IMR-90 (cell line): ENCODE results near the gene ICAM4. TPM values are rescaled to one million over a fixed set of nuclear protein-coding genes. Genes with fewer than 3 reads are reported as not detected.

Experiments used
- ATAC-seq: fragments of 200-7000 bp; cut with Tn5 transposase; 2 replicates; pipeline ENCODE4 v1.9.1; 2020; ENCODE audit warnings: low read depth, mild to moderate bottlenecking, moderate library complexity
- BruUV-seq: library from RNA; stranded (reverse); fragments of 400-500 nt; replicated peaks from 2 replicates; lab custom pipeline; 2021; lab: Mats Ljungman, UMichigan
- CTCF ChIA-PET: fragments of 300-600 bp; formaldehyde crosslinking; extraction: SDS; loops from one replicate; lab custom pipeline; 2021; ENCODE audit warnings: antibody characterized with exemption; lab: Yijun Ruan, JAX
- POLR2A ChIA-PET: fragments of 300-600 bp; sonication (Branson Sonifier 250); formaldehyde crosslinking; loops from one replicate; lab custom pipeline; 2022; ENCODE audit warnings: antibody characterized with exemption; ENCODE audit not compliant: unreplicated experiment; lab: Charles Lee
- DNase-seq: peaks from one replicate; pipeline ENCODE4 v3.0.0; 2013
- H2AFZ ChIP-seq: replicated peaks from 2 replicates; pipeline ENCODE3; 2013; ENCODE audit warnings: low read length, mild to moderate bottlenecking; ENCODE audit not compliant: poor library complexity
- H2AK5ac ChIP-seq: 2 replicates; pipeline ENCODE4 v1.6.1; 2013; ENCODE audit warnings: low read depth, low read length, inconsistent platforms
- H2AK9ac ChIP-seq: replicated peaks from 2 replicates; pipeline ENCODE3; 2013; ENCODE audit warnings: mild to moderate bottlenecking, low read depth, low read length, moderate library complexity; ENCODE audit not compliant: poor library complexity
- H2BK120ac ChIP-seq: 2 replicates; pipeline ENCODE4 v1.6.1; 2013; ENCODE audit warnings: low read depth, low read length, inconsistent platforms
- H2BK15ac ChIP-seq: 3 replicates; pipeline ENCODE4 v1.6.1; 2013; ENCODE audit warnings: low read depth, low read length, inconsistent platforms
- H2BK20ac ChIP-seq: 2 replicates; pipeline ENCODE4 v1.6.1; 2013; ENCODE audit warnings: low read depth, mild to moderate bottlenecking, inconsistent platforms, low read length, moderate library complexity
- H2BK5ac ChIP-seq: 2 replicates; pipeline ENCODE4 v1.6.1; 2013; ENCODE audit warnings: mild to moderate bottlenecking, low read depth, low read length, inconsistent platforms; ENCODE audit not compliant: poor library complexity, severe bottlenecking
- H3K14ac ChIP-seq: replicated peaks from 2 replicates; pipeline ENCODE4 v1.6.1; 2013; ENCODE audit warnings: low read depth, low read length, inconsistent platforms
- H3K18ac ChIP-seq: 2 replicates; pipeline ENCODE4 v1.6.1; 2013; ENCODE audit warnings: low read depth, low read length, control low read depth
- H3K23ac ChIP-seq: 2 replicates; pipeline ENCODE4 v1.6.1; 2013; ENCODE audit warnings: low read depth, low read length, inconsistent platforms
- H3K27ac ChIP-seq: 2 replicates; pipeline ENCODE4 v1.5.1; 2013; ENCODE audit warnings: mild to moderate bottlenecking, control low read depth, low read length; ENCODE audit not compliant: insufficient read depth
- H3K27me3 ChIP-seq: 2 replicates; pipeline ENCODE4 v1.6.1; 2013; ENCODE audit warnings: low read length; ENCODE audit not compliant: control insufficient read depth, insufficient read depth
- H3K36me3 ChIP-seq: 2 replicates; pipeline ENCODE4 v1.6.1; 2013; ENCODE audit warnings: low read length, mixed read lengths; ENCODE audit not compliant: control insufficient read depth, insufficient read depth
- H3K4ac ChIP-seq: 2 replicates; pipeline ENCODE4 v1.6.1; 2013; ENCODE audit warnings: low read depth, low read length, inconsistent platforms
- H3K4me1 ChIP-seq: 2 replicates; pipeline ENCODE4 v1.6.1; 2013; ENCODE audit warnings: low read length, mixed read lengths; ENCODE audit not compliant: control insufficient read depth, insufficient read depth
- H3K4me2 ChIP-seq: 2 replicates; pipeline ENCODE4 v1.6.1; 2013; ENCODE audit warnings: low read depth, mild to moderate bottlenecking, control low read depth, low read length, moderate library complexity
- H3K4me3 ChIP-seq: 2 replicates; pipeline ENCODE4 v1.5.1; 2013; ENCODE audit warnings: low read depth, mild to moderate bottlenecking, control low read depth, low read length, moderate library complexity; ENCODE audit not compliant: insufficient read depth
- H3K56ac ChIP-seq: 2 replicates; pipeline ENCODE4 v1.6.1; 2013; ENCODE audit warnings: low read length, inconsistent platforms; ENCODE audit not compliant: insufficient read depth; ENCODE audit errors: extremely low read depth
- H3K79me1 ChIP-seq, 2 experiments: 2 replicates each; pipeline ENCODE4 v1.6.1; 2013; ENCODE audit warnings: low read length in 2 of 2, inconsistent platforms in 1 of 2, low read depth in 1 of 2
- H3K9ac ChIP-seq: 2 replicates; pipeline ENCODE4 v1.6.1; 2013; ENCODE audit warnings: low read depth, low read length, control low read depth
- H3K9me1 ChIP-seq: 2 replicates; pipeline ENCODE4 v1.6.1; 2013; ENCODE audit warnings: low read length, inconsistent platforms; ENCODE audit not compliant: insufficient read depth
- H3K9me3 ChIP-seq: 2 replicates; pipeline ENCODE4 v1.6.1; 2013; ENCODE audit warnings: low read length; ENCODE audit not compliant: control insufficient read depth, insufficient read depth
- H4K20me1 ChIP-seq: 2 replicates; pipeline ENCODE4 v1.6.1; 2013; ENCODE audit warnings: low read length, inconsistent platforms; ENCODE audit not compliant: insufficient read depth
- H4K5ac ChIP-seq: 2 replicates; pipeline ENCODE4 v1.6.1; 2013; ENCODE audit warnings: mild to moderate bottlenecking, low read depth, low read length, control low read depth
- H4K8ac ChIP-seq, 2 experiments: 2 replicates each; pipeline ENCODE4 v1.6.1; 2013; ENCODE audit warnings: low read depth in 2 of 2, low read length in 2 of 2, control low read depth in 1 of 2, inconsistent platforms in 1 of 2
- H4K91ac ChIP-seq: 2 replicates; pipeline ENCODE4 v1.6.1; 2013; ENCODE audit warnings: low read depth, low read length, inconsistent platforms; ENCODE audit not compliant: insufficient read depth
- CHD1 ChIP-seq: IDR thresholded peaks from 2 replicates; pipeline ENCODE4 v1.6.1; 2012; ENCODE audit warnings: low read depth, low read length, improper control_type of control experiment
- POLR2A ChIP-seq: IDR thresholded peaks from 2 replicates; pipeline ENCODE4 v1.6.1; 2012; ENCODE audit warnings: mild to moderate bottlenecking, low read depth, low read length
- WGBS, 2 experiments: methylation state at CpG; one replicate each; pipeline versions ENCODE4 v1.1.5 to v1.1.7; 2013; ENCODE audit warnings: missing lambda C conversion rate in 2 of 2; ENCODE audit not compliant: insufficient read length in 1 of 2; ENCODE audit errors: extremely low coverage in 2 of 2; 5-methylcytosine and 5-hydroxymethylcytosine counted together
- dilution Hi-C: fragments of 300-500 bp; cut with HindIII; formaldehyde crosslinking; loops from one replicate; pipeline ENCODE4 v1.14.3; 2018; ENCODE audit warnings: low sequenced_read_pairs; ENCODE audit not compliant: unreplicated experiment
- in situ Hi-C: fragments of 300-500 bp; cut with MboI; formaldehyde crosslinking; loops from 3 replicates; pipeline ENCODE4 v1.14.3; 2019; ENCODE audit warnings: low sequenced_read_pairs, inconsistent platforms, mixed read lengths
- intact Hi-C: fragments of 100-400 bp; cut with micrococcal nuclease; formaldehyde crosslinking; loops from 2 replicates; pipeline ENCODE4 v1.10.0; 2022
- polyA plus RNA-seq, 3 experiments: library from polyadenylated mRNA; depleted of rRNA; stranded (reverse); fragments of >200 nt; gene quantifications; 2 replicates each; pipeline ENCODE4 v1.2.3, GENCODE V29; 2012; ENCODE audit warnings: low replicate concordance in 1 of 3
- total RNA-seq: library from RNA; depleted of rRNA; stranded (reverse); fragments of >200 nt; gene quantifications from 2 replicates; pipeline ENCODE4 v1.2.3, GENCODE V29; 2012

The ICAM4 gene
- total and polyA plus RNA-seq, 2 of the 4 experiments (the other 2 are of a cell fraction), result 2.3 to 4.0 TPM

- no peak for TF ChIP-seq POLR2A
Observed at GRCh38 chr19:10315335-10316214, 28.8 kb downstream of the ICAM4 start, which contains the start of gene FDX2 (continued).

- no peak for TF ChIP-seq CHD1
- TSS peak; percentile 89 for BruUV-seq
- Histone ChIP-seq H2BK5ac (no peak overlapping the region), H4K5ac (no peak overlapping the region), H3K36me3 (peaks cover 30% of the 10 kb centered on the region), H3K27me3 (no peaks in the 10 kb centered on the region), H2BK15ac (no peak overlapping the region), H3K14ac (no peak overlapping the region), H3K4ac (no peak overlapping the region), H2AFZ (peak overlapping the region; percentile 93), H3K23ac (no peak overlapping the region), H2AK5ac (0 out of 2 replicates have a peak overlapping the region, but pooled peaks have one; percentile 7), H2BK120ac (no peak overlapping the region), H2AK9ac (peak overlapping the region; percentile 33), H3K4me2 (no peak overlapping the region), H4K8ac (peak overlapping the region; percentile 51 to 85; a peak in 3 of 4 replicates), H3K9me3 (no peaks in the 10 kb centered on the region), H3K9me1 (peaks cover 7% of the 10 kb centered on the region; the same call in 1 of the 2 replicates), H3K79me1 (peaks cover 14 to 19% of the 10 kb centered on the region in 2 experiments), H3K56ac (no peak overlapping the region), H2BK20ac (no peak overlapping the region), H3K4me1 (no peaks in the 10 kb centered on the region), H4K91ac (no peak overlapping the region), H3K4me3 (no peak overlapping the region), H3K27ac (no peak overlapping the region), H4K20me1 (no peaks in the 10 kb centered on the region), H3K18ac (no peak overlapping the region), H3K9ac (peak overlapping the region; percentile 33; the same call in 1 of the 2 replicates)
- no peak for ATAC-seq
- dilution Hi-C loops (no loop called here), in situ Hi-C loops (no loop called here), intact Hi-C loops (no loop called here)
- ChIA-PET CTCF (no interaction called here), POLR2A (no interaction called here)
- WGBS, 2 experiments, result 55% methylated on average over 4 of the region's 19 CpGs; no CpG with 5 or more reads in 1 of the 2 experiments
- DNase-seq, result no peak
Observed at GRCh38 chr19:10316229-10317044, 29.7 kb downstream of the ICAM4 start.
